HepG2 (cell line): Measurements from ENCODE around the gene EGFL8. TPM values are rescaled to one million over a fixed set of nuclear protein-coding genes. Genes with fewer than 3 reads are reported as not detected.
A peak's percentile ranks its signal among the peaks of the same experiment; 100 is the strongest.

Source experiments
- ATF7-NPFF ChIP-seq: sonication (generic); formaldehyde crosslinking; IDR thresholded peaks from 2 replicates; pipeline ENCODE4 v1.8.1; 2023; ENCODE audit warnings: mild to moderate bottlenecking, low read depth, missing genetic modification reagents, moderate library complexity
- BRF2 ChIP-seq: sonication (generic); formaldehyde crosslinking; IDR thresholded peaks from 2 replicates; pipeline ENCODE4 v1.8.1; 2022; ENCODE audit warnings: mild to moderate bottlenecking, missing genetic modification reagents
- ETV5 ChIP-seq: IDR thresholded peaks from 2 replicates; pipeline ENCODE4 v1.6.1; 2018; ENCODE audit warnings: missing biosample characterization, missing genetic modification reagents, inconsistent platforms, borderline replicate concordance
- MIXL1 ChIP-seq: IDR thresholded peaks from 2 replicates; pipeline ENCODE4 v1.6.1; 2016
- NFAT5 ChIP-seq: sonication (generic); formaldehyde crosslinking; IDR thresholded peaks from 2 replicates; pipeline ENCODE4 v1.4.0; 2020; ENCODE audit warnings: missing genetic modification reagents
- SNAPC2 ChIP-seq: sonication (generic); formaldehyde crosslinking; IDR thresholded peaks from 2 replicates; pipeline ENCODE4 v1.8.1; 2022; ENCODE audit warnings: mild to moderate bottlenecking, missing genetic modification reagents
- SRF ChIP-seq: IDR thresholded peaks from 2 replicates; pipeline ENCODE4 v1.6.1; 2011; ENCODE audit warnings: mild to moderate bottlenecking, low read depth, low read length, moderate library complexity
- ZNF510 ChIP-seq: sonication (generic); formaldehyde crosslinking; IDR thresholded peaks from 2 replicates; pipeline ENCODE4 v1.4.0; 2020; ENCODE audit warnings: low read depth, mild to moderate bottlenecking, missing genetic modification reagents
- ZSCAN30 ChIP-seq: sonication (generic); formaldehyde crosslinking; IDR thresholded peaks from 2 replicates; pipeline ENCODE4 v1.5.0; 2020; ENCODE audit warnings: mild to moderate bottlenecking, missing genetic modification reagents
- polyA plus RNA-seq, 8 experiments: library from polyadenylated mRNA; depleted of rRNA in 3 of 8; stranded (reverse) in 7 of 8; unstranded in 1 of 8; fragments of >200 nt; fragmentation: Illumina TruSeq in 4 of 8; extraction: Trizol in 4 of 8; gene quantifications; 2 replicates each; pipeline versions ENCODE4 v1.2.1 to v1.2.3, GENCODE V29; 2011 to 2016; ENCODE audit warnings: low read depth in 4 of 8, missing spikeins in 1 of 8, mixed read lengths in 1 of 8; ENCODE audit not compliant: insufficient read depth in 1 of 8
- total RNA-seq, 5 experiments: library from RNA; depleted of rRNA; stranded (reverse); fragments of >200 nt; fragmentation: Illumina TruSeq; extraction: Trizol; gene quantifications; 2 replicates each; pipeline ENCODE4 v1.2.3, GENCODE V29; 2016; ENCODE audit warnings: low read depth in 1 of 5
- TF ChIP-seq, protein P1 (sequence below): sonication (generic); formaldehyde crosslinking; IDR thresholded peaks from 2 replicates; pipeline ENCODE4 v1.5.1; 2020; ENCODE audit warnings: mild to moderate bottlenecking, moderate library complexity, missing genetic modification reagents
- TF ChIP-seq, protein P2 (sequence below): sonication (generic); formaldehyde crosslinking; IDR thresholded peaks from 2 replicates; pipeline ENCODE4 v1.5.0; 2020; ENCODE audit warnings: mild to moderate bottlenecking, missing genetic modification reagents, borderline replicate concordance

The EGFL8 gene
- total and polyA plus RNA-seq, 2 of the 13 experiments (the other 11 are each of a cell fraction or from before 2014, with no cell fraction given): 10.0 to 11.5 TPM

DNA sequence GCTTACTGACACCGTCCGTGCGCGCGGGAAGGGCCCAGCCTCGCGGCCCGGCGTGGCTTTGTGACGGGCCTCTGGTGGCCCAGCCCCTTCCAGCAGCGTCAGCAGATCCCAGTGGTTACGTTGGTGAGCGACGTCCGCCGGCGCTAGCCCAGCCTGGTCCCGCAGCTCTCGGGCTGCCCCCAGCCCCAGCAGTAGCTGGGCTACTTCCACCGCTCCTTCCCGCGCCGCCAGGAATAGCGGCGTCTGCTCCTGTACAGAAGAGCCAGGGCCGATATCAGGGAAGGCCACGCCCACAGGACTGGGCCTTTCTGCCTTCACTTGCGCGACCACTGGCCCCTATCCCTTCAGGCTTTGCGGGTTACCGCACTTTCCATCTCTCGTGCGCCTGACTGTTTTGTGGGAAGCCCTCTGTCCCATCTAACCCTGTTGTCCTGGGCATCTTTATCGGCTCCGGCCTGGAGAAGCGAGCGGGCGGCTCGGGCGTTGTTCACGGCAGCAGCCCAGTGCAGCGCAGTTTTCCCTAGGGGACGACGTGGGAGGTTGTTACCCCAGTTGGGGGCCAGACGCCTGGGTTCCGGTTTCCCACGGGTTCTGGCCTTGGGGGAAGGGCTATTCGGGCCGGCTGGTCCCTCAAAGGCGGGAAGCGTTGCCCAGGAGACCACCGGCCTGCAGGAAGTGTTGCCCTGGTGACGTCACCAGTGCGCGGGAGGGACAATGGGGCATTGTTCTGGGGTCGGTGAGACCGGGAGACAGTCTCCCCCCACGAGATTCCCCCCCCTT is 31.7 kb downstream of the EGFL8 start (continued):
- TF ChIP-seq, protein P1, sequence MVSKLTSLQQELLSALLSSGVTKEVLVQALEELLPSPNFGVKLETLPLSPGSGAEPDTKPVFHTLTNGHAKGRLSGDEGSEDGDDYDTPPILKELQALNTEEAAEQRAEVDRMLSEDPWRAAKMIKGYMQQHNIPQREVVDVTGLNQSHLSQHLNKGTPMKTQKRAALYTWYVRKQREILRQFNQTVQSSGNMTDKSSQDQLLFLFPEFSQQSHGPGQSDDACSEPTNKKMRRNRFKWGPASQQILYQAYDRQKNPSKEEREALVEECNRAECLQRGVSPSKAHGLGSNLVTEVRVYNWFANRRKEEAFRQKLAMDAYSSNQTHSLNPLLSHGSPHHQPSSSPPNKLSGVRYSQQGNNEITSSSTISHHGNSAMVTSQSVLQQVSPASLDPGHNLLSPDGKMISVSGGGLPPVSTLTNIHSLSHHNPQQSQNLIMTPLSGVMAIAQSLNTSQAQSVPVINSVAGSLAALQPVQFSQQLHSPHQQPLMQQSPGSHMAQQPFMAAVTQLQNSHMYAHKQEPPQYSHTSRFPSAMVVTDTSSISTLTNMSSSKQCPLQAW (CRISPR knock-in tag): peak; percentile 60; the same call in 1 of the 2 replicates
- TF ChIP-seq ZNF510 (peak; percentile 47; the same call in 1 of the 2 replicates), ATF7-NPFF (CRISPR knock-in tag) (peak; percentile 86), SNAPC2 (CRISPR knock-in tag) (peak; percentile 79; the same call in 1 of the 2 replicates), ETV5 (peak; percentile 77), SRF (no peak), MIXL1 (CRISPR knock-in tag) (0 out of 2 replicates have a peak, but pooled peaks have one; percentile 44), BRF2 (CRISPR knock-in tag) (peak; percentile 85), NFAT5 (no peak), ZSCAN30 (CRISPR knock-in tag) (no peak)
- TF ChIP-seq, protein P2, sequence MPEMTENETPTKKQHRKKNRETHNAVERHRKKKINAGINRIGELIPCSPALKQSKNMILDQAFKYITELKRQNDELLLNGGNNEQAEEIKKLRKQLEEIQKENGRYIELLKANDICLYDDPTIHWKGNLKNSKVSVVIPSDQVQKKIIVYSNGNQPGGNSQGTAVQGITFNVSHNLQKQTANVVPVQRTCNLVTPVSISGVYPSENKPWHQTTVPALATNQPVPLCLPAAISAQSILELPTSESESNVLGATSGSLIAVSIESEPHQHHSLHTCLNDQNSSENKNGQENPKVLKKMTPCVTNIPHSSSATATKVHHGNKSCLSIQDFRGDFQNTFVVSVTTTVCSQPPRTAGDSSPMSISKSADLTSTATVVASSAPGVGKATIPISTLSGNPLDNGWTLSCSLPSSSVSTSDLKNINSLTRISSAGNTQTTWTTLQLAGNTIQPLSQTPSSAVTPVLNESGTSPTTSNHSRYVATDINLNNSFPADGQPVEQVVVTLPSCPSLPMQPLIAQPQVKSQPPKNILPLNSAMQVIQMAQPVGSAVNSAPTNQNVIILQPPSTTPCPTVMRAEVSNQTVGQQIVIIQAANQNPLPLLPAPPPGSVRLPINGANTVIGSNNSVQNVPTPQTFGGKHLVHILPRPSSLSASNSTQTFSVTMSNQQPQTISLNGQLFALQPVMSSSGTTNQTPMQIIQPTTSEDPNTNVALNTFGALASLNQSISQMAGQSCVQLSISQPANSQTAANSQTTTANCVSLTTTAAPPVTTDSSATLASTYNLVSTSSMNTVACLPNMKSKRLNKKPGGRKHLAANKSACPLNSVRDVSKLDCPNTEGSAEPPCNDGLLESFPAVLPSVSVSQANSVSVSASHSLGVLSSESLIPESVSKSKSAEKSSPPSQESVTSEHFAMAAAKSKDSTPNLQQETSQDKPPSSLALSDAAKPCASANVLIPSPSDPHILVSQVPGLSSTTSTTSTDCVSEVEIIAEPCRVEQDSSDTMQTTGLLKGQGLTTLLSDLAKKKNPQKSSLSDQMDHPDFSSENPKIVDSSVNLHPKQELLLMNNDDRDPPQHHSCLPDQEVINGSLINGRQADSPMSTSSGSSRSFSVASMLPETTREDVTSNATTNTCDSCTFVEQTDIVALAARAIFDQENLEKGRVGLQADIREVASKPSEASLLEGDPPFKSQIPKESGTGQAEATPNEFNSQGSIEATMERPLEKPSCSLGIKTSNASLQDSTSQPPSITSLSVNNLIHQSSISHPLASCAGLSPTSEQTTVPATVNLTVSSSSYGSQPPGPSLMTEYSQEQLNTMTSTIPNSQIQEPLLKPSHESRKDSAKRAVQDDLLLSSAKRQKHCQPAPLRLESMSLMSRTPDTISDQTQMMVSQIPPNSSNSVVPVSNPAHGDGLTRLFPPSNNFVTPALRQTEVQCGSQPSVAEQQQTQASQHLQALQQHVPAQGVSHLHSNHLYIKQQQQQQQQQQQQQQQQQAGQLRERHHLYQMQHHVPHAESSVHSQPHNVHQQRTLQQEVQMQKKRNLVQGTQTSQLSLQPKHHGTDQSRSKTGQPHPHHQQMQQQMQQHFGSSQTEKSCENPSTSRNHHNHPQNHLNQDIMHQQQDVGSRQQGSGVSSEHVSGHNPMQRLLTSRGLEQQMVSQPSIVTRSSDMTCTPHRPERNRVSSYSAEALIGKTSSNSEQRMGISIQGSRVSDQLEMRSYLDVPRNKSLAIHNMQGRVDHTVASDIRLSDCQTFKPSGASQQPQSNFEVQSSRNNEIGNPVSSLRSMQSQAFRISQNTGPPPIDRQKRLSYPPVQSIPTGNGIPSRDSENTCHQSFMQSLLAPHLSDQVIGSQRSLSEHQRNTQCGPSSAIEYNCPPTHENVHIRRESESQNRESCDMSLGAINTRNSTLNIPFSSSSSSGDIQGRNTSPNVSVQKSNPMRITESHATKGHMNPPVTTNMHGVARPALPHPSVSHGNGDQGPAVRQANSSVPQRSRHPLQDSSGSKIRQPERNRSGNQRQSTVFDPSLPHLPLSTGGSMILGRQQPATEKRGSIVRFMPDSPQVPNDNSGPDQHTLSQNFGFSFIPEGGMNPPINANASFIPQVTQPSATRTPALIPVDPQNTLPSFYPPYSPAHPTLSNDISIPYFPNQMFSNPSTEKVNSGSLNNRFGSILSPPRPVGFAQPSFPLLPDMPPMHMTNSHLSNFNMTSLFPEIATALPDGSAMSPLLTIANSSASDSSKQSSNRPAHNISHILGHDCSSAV (CRISPR knock-in tag): peak; percentile 93; the same call in 1 of the 2 replicates
